BLaER1 treated with 17β-estradiol and CSF1 and Interleukin-3, amounts not matched to agents 10 nM and 100 nM (cell line): ENCODE measurements around the gene GAB4.
A peak's percentile ranks its signal among the peaks of the same experiment; 100 is the strongest.
"Not testable (repeated sequence)": the region's sequence is repeated elsewhere in the genome, so short reads cannot be mapped to it uniquely, and the experiment has no call there.

Experiments
- H3K27ac ChIP-seq, 11 experiments: shearing (Covaris generic); formaldehyde crosslinking; 2 replicates each; pipeline ENCODE4 v1.8.1; 2022
- H3K27me3 ChIP-seq, 11 experiments: shearing (Covaris generic); formaldehyde crosslinking; 2 replicates each; pipeline ENCODE4 v1.8.1; 2022
- H3K36me3 ChIP-seq, 11 experiments: shearing (Covaris generic); formaldehyde crosslinking; 2 replicates each; pipeline ENCODE4 v1.8.1; 2022
- H3K4me1 ChIP-seq, 10 experiments: shearing (Covaris generic); formaldehyde crosslinking; 2 replicates each; pipeline ENCODE4 v1.8.1; 2022
- H3K4me2 ChIP-seq, 11 experiments: shearing (Covaris generic); formaldehyde crosslinking; 2 replicates each; pipeline ENCODE4 v1.8.1; 2022
- H3K4me3 ChIP-seq, 10 experiments: shearing (Covaris generic); formaldehyde crosslinking; 2 replicates each; pipeline ENCODE4 v1.8.1; 2022
- H3K9ac ChIP-seq, 11 experiments: shearing (Covaris generic); formaldehyde crosslinking; 2 replicates each; pipeline ENCODE4 v1.8.1; 2022
- H3K9me3 ChIP-seq, 11 experiments: shearing (Covaris generic); formaldehyde crosslinking; replicated peaks in 1 of 11; 2 replicates each; pipeline ENCODE4 v1.8.1; 2022
- H4K20me1 ChIP-seq, 11 experiments: shearing (Covaris generic); formaldehyde crosslinking; 2 replicates each; pipeline ENCODE4 v1.8.1; 2022
- Cebpa-rat ChIP-seq, 11 experiments: shearing (Covaris generic); IDR thresholded peaks; 2 replicates each; pipeline ENCODE4 v1.8.1; 2022

Gene GAB4

DNA sequence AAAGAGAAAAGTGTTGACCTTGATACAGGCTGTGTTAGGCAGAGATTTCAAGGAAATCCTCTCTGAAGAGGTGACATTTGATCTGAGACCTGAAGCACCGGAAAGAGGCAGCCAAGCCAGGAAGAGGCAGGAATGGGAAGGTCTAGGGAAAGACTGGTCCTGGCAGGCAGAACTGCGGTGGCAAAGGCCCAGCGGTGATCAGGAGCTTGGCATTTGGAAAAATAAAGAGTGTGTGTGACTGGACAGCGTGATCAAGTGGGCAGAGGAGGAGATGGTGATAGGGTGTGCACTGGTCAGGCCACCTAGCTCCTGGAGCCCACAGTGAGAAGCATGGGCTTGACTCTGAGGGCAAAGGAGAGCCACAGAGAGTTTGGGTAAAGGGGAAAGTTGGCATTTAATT lies 27.2 kb upstream of the GAB4 start:
- H3K27ac ChIP-seq, result no peak overlapping the region
- H3K36me3 ChIP-seq, result no peaks in the 10 kb centered on the region
- no peak overlapping the region for H3K4me3 ChIP-seq
- H3K4me2 ChIP-seq, result no peak overlapping the region
- H3K9me3 ChIP-seq, result peaks cover 0 to 6% (median 4%) of the 10 kb centered on the region in 11 experiments; a peak in 8 of 22 replicates
- no peak for TF ChIP-seq Cebpa-rat (IDR thresholded peaks at IDR 0.05)
- H3K4me1 ChIP-seq, result peaks cover 0 to 16% (median 11%) of the 10 kb centered on the region in 10 experiments; a peak in 11 of 20 replicates
- H3K27me3 ChIP-seq, result peaks cover 21 to 31% (median 27%) of the 10 kb centered on the region in 11 experiments
- no peaks in the 10 kb centered on the region for H4K20me1 ChIP-seq
- no peak overlapping the region for H3K9ac ChIP-seq

DNA sequence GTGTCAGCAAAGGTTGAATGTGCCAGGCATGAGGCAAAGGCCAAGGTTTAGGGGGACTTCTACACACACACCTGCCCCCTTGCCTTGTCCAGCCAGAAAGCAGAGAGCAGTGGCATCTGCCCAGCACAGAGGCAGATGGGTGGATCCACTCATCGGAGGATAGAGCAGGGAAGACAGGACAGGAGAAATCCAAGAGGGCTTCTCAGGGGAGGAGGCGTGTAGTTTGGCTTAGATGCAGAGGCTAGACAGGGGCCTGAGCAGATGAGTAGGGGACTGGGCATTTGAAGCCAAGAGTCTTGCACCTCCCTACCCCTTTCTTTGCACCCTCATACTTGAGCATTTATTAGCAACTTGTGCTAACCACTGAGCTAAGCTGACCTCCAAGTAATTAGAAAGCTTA lies 26.5 kb upstream of the GAB4 start:
- not testable (repeated sequence) for H3K27ac ChIP-seq, H3K36me3 ChIP-seq, H3K4me2 ChIP-seq, H3K9me3 ChIP-seq, H4K20me1 ChIP-seq, H3K9ac ChIP-seq, H3K4me3 ChIP-seq
- peaks cover 0 to 16% (median 11%) of the 10 kb centered on the region in 10 experiments; a peak in 11 of 20 replicates for H3K4me1 ChIP-seq
- H3K27me3 ChIP-seq, result peaks cover 21 to 31% (median 27%) of the 10 kb centered on the region in 11 experiments

DNA sequence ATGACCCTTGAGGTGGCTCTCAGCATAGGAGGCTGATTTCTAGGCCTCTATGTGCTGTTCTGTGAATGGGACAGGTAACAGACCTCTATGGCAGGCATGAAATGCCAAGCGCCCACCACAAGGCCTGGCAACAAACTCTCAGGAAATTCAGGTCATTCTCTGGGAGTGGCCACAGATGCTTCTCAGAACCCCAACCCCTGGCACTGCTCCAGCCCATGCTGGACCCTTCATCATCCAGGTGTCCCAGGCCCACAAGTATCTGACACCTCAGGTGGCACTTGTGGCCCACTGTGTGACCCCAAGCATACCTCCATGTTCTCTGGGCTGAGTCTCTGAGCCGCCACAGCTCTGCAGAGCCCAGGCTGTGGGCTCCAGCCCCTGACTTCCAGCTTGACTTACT lies 24.3 kb upstream of the GAB4 start:
- H3K27ac ChIP-seq, H3K9ac ChIP-seq, H3K9me3 ChIP-seq, H3K4me3 ChIP-seq, H3K36me3 ChIP-seq, H4K20me1 ChIP-seq: not testable (repeated sequence)
- peaks cover 0 to 16% (median 11%) of the 10 kb centered on the region in 10 experiments; a peak in 11 of 20 replicates for H3K4me1 ChIP-seq
- H3K4me2 ChIP-seq, result peak overlapping the region in 7 of 11 experiments; percentile 11 to 51 (median 39); a peak in 11 of 22 replicates
- H3K27me3 ChIP-seq, result peaks cover 20 to 28% (median 25%) of the 10 kb centered on the region in 11 experiments

DNA sequence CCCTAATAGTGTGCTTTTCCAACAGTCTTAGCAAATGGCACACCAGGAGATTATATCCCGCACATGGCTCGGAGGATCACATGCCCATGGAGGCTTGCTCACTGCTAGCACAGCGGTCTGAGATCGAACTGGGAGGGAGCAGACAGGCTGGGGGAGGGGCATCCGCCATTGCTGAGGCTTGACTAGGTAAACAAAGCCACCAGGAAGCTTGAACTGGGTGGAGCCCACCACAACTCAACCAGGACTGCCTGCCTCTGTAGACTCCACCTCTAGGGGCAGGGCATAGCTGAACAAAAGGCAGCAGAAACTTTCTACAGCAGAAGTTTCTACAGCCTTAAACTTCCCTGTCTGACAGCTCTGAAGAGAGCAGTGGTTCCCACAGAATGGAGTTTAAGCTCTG lies 16.4 kb upstream of the GAB4 start:
- not testable (repeated sequence) for H3K36me3 ChIP-seq, H3K4me3 ChIP-seq, H4K20me1 ChIP-seq, H3K27me3 ChIP-seq, H3K9ac ChIP-seq, H3K4me2 ChIP-seq, H3K9me3 ChIP-seq, H3K27ac ChIP-seq, H3K4me1 ChIP-seq

DNA sequence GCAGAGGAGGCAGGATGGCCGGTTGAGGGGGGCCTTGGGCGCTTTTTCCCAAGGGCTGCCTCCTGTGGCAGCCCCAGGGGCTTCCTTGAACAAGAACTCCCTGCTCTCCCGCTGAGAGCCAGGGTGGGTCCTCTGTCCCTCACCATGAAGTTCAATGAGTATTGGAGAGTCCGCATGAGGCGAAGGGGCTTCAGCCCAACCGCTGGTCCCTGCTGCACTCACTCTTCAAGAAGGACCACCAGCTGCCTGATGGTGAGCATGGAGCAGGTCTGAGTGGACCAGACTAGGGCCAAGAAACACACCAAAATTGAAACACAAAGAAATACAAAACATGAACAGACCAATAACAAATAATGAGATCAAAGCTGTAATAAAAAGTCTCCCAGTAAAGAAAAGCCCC lies 7.5 kb upstream of the GAB4 start:
- H3K27ac ChIP-seq, H3K4me2 ChIP-seq, H4K20me1 ChIP-seq, H3K27me3 ChIP-seq, H3K4me3 ChIP-seq, H3K36me3 ChIP-seq, H3K9me3 ChIP-seq, H3K4me1 ChIP-seq, H3K9ac ChIP-seq: not testable (repeated sequence)

DNA sequence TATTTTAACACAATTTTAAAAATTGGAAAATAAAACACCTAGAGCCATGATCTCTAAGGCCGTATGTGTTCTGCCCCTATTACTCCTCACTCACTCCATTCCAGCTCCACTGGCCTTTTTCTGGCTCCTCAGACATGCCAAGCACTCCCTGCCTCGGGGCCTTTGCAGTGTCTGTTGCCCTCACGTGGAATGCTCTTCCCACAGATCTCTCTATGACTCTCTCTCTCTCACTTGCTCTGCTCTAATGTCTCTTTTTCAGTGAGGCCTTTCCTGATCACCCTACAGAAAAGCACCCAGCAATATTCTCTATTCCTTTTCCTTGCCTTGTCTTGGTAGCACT lies 6.0 kb upstream of the GAB4 start:
- not testable (repeated sequence) for H4K20me1 ChIP-seq, H3K9ac ChIP-seq, H3K27ac ChIP-seq, H3K4me1 ChIP-seq, H3K9me3 ChIP-seq, H3K27me3 ChIP-seq, H3K4me3 ChIP-seq, H3K36me3 ChIP-seq, H3K4me2 ChIP-seq

DNA sequence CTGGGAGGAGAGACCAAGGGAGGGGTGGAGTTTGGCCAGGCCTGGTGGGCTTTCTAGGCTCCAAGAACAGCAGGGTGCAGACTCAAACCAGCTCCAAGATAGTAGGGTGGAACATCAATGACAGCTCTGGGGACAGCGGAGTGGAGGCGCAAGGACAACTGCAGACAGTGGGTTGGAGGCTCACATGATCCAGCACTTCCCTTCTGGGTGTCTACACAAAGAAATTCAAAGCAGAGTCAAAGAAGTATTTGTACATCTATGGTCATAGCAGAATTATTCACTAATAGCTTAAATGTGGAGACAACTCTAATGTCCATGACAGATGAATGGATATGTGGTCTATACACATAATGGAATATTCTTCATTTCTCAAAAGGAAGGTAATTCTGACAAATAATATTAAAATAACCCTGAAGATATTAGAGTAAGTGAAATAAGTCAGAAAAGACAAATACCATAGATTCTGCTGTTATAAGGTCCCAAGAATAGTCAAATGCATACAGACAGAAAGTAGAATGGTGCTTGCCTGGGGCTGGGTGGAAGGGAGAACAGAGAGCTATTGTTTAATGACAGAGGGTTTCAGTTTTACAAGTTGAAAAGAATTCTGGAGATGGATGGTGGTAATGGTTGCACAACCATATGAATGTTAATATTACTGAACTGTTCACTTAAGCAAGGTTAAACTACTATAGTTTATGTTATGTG lies 5.5 kb upstream of the GAB4 start:
- H3K36me3 ChIP-seq, result no peaks in the 10 kb centered on the region

DNA sequence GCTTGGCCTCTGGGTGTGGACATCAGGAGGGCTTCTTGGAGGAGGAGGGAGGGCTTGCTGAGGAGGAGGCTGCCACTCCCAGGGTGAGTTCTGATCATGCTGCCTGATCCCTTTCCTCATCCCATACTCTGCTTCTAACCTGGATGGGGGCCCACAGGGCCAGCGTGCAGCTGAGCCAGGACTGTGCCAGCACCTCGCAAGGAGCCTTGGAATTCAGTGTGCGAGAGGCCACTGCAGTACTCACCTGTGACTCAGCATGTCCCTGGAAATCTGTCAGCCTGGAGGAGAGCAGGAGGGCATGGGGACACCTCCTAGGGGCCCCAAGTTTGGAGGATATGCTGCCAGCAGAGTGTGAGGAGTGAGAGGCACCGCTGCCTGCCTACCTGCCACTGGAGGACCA lies 4.2 kb upstream of the GAB4 start:
- Histone ChIP-seq H4K20me1 (no peaks in the 10 kb centered on the region), H3K4me2 (no peak overlapping the region), H3K9ac (no peak overlapping the region), H3K27ac (no peak overlapping the region), H3K36me3 (no peaks in the 10 kb centered on the region), H3K4me3 (no peak overlapping the region), H3K4me1 (no peaks in the 10 kb centered on the region), H3K27me3 (no peaks in the 10 kb centered on the region), H3K9me3 (peaks cover 0 to 12% (median 9%) of the 10 kb centered on the region in 11 experiments; a peak in 15 of 22 replicates)
- no peak for TF ChIP-seq Cebpa-rat (IDR thresholded peaks at IDR 0.05)

More for the DNA sequence above, 5.5 kb upstream of the GAB4 start:
- Histone ChIP-seq H3K9ac (no peak overlapping the region), H3K9me3 (no peaks in the 10 kb centered on the region), H3K27ac (no peak overlapping the region), H3K27me3 (no peaks in the 10 kb centered on the region), H4K20me1 (no peaks in the 10 kb centered on the region), H3K4me1 (no peaks in the 10 kb centered on the region), H3K4me2 (no peak overlapping the region), H3K4me3 (no peak overlapping the region)
- no peak for TF ChIP-seq Cebpa-rat (IDR thresholded peaks at IDR 0.05)

DNA sequence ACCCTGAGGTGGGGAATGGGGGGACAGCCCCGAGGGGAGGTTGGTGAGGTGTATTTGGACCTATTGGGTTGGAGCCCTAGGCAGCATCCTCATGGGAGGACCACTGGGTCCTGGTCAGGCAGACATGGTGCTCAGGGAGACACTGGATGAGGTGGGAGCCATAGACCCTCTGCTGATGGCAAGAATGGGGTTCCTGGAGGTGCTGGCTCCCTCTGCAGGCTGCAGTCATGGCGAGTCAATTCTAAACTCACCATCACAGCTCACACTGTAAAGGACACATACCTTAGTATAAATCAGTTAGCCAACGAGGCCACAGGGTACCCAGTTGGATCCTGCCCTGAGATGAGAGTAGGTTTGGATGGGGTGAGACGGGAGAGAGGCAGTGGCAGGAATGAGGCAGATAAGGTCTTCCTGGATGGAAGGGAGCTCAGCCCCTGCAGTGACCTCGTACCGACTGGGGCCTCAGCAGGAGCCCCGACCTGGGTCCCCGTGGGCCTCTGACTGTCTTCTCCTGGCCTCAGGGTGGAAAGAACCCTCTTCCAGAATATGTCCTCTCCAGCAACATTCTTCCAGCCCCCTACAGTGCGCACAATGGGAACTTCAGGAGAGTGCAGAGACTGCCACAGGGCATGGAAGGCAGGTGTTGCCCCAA lies 1.7 kb upstream of the GAB4 start:
- Histone ChIP-seq H3K27ac (no peak overlapping the region), H4K20me1 (no peaks in the 10 kb centered on the region), H3K4me3 (no peak overlapping the region), H3K27me3 (no peaks in the 10 kb centered on the region), H3K4me2 (no peak overlapping the region), H3K9me3 (peaks cover 5 to 32% (median 21%) of the 10 kb centered on the region in 11 experiments; a peak in 21 of 22 replicates), H3K4me1 (no peaks in the 10 kb centered on the region), H3K36me3 (no peaks in the 10 kb centered on the region), H3K9ac (no peak overlapping the region)
- TF ChIP-seq Cebpa-rat (IDR thresholded peaks at IDR 0.05), result no peak

DNA sequence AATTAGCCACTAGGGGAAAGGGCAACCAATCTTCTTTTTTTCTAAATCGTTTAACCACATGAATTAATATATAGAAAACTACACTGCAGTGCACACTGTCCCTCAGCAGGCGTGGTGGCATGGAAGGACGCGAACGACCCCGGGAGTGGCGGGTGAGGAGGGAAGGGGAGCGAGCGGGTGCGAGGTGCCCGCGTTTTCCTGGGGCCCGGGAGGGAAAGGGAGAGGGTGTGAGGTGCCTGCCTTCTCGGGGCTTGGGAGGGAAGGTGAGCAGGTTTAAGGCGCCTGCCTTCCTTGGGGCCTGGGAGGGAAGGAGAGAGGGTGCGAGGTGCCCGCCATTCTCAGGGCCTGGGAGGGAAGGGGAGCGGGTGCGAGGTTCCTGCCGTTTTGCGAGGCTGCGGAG lies 765 bp downstream of the GAB4 start:
- TF ChIP-seq Cebpa-rat (IDR thresholded peaks at IDR 0.05), result no peak
- Histone ChIP-seq H3K9me3 (peaks cover 10 to 48% (median 38%) of the 10 kb centered on the region in 11 experiments), H3K4me3 (no peak overlapping the region), H3K27ac (no peak overlapping the region), H3K36me3 (no peaks in the 10 kb centered on the region), H3K9ac (no peak overlapping the region), H4K20me1 (no peaks in the 10 kb centered on the region), H3K4me1 (no peaks in the 10 kb centered on the region), H3K4me2 (no peak overlapping the region), H3K27me3 (no peaks in the 10 kb centered on the region)
